GM18870 (cell line): ENCODE data around the gene B4GALNT3.

Experiments used
- ATAC-seq: cut with Tn5 transposase; IDR thresholded peaks from one replicate; pipeline ENCODE4 v1.9.1; 2021; ENCODE audit warnings: moderate library complexity; ENCODE audit not compliant: unreplicated experiment

Gene B4GALNT3

DNA sequence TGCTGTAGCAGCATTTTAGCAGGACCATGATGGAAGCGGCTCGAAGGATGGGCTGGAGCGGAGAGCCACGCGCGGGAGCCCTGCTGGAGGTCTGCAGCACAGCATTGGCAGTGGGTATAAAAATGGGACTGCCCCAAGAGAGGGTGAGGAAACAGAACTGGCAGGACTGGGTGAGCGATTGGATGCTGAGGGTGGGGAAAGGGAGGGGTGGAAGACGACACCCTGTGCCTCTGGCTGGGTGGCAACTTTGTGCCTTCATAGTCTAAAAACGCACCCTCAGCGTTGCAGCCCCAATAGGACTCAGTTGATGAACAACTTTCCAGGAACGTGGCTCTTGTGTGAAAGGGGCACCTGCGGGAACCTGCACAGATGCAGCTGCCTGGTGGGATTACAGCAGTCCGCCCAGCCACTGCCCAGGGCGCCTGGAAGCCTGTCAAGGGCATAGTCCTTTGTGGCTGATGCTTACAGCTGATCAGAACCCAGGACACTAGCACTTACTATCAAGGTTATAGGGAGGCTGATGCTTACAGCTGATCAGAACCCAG lies 130.5 kb downstream of the B4GALNT3 start:
- no peak for ATAC-seq

DNA sequence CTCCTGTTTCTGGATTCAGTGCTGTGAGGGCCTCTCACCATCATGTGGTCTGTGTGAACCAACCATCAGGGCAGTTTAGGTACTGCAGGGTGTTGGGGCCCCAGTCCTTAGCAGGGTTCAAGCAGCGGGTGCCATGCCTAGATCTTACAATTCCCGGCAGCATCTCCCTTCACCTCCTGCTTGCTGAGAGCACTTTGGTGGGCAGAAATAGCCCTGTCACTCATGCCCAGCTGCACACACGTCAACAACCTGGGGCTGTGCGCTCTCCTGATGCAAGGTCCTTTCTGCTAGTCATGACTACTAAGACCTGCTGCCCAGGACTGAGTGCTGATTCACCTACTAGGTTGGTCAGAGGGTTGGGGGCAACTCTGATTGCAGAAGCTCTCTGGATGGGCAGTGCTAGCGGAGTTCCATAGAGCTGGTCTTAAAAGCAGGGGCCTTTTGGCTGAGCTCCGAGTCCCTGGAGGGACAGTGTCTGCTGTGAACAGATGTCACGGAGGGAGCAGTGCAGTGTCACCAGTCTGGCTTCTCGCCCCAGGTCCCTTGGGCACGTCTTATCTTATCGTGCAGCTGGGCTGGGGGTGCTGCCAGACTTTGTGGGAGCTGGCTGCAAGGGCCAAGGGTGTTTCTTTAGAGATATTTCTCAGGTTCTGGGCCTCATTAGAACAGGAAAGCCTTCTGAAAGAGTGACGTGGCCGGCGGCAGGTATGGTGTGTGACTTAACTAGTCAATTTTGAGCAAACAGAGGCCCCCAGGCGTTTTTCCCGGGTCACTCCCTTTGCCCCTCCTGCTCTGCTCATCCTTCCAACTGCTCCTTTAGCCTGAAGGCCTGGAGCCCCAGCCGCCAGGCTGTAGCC lies 131.7 kb downstream of the B4GALNT3 start:
- ATAC-seq = no peak

DNA sequence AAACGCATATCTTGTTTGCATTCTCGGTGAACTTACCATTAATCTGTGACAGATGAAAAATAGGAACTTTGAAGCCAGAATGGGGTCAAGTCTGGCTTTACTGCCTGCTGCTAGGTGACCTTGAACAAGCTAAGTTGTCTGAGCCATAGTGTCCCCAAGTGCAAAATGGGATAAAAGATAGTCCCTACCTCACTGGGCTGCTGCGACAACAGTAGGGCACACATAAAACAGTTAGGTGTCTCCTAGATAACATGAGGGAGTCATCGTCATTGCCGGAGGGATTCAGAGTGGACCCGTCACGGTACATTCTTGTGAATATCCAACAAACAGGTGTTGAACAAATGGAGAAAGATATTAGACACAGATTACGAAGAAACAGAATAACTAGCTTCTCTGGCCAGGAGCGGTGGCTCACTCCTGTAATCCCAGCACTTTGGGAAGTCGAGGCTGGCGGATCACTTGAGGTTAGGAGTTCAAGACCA lies 132.3 kb downstream of the B4GALNT3 start:
- no peak for ATAC-seq

DNA sequence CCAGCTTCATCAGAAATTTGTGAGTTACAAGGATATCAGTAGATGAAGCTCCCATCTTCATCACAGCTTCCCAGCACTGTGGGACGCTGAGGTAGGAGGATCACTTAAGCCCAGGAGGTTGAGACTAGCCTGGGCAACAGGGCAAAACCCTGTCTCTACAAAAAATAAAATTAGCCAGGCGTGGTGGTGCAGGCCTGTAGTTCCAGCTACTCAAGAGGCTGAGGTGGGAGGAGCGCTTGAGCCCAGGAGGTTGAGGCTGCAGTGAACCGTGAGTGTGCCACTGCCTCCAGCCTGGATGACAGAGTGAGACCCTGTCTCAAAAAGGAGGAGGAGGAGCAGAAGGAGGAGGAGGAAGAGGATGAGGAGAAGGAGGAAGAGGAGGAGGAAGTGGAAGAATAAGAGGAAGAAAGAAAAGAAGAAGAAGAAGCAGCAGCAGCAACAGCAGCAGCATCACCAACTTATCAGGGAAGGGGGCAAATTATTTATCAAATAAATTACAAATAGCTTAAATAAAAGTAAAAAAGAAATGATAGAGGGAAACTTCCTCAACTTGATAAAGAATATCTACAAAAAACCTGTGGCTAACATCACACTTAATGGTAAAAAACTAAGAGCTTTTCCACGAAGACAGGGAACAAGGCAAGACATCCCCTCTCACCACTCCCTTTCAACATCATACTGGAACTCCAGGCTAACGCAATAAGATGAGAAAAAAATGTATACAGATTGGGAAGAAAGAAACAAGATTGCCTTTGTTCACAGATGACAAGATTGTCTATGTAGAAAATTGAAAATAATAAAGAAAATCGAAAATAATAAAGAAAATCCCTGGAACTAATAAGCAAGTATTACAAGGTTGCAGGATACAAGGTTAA lies 133.9 kb downstream of the B4GALNT3 start:
- ATAC-seq = no peak

DNA sequence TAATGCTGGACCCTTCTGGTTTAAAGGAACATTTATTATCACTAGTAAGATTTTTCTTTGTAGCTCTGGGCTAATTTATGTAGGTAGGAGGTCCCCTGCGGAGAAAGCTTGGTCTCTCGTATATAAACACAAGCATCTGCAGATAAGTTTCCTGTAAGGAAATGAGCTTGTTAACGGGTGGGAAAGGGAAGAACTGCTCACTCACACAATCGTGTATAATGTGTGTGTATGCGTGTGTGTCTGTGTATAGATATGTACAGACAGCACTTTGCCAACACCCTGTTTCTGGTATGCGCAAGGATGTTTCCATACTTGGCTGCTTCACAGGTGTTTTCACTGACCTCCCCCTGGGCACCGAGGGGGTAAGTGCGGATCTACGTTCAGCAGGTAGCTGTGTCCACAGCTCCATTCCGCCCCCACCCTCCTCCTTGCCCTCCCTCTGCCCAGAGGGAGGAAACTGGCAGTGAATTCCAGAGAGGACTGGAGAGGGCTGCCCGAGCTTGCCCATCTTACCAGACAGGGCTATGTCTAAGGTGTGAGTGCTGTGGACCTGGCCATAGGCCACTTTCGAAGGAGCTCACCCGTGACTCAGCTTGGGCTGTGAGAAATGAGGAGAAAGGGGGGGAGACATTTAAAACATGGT lies 138.3 kb downstream of the B4GALNT3 start:
- no peak for ATAC-seq

DNA sequence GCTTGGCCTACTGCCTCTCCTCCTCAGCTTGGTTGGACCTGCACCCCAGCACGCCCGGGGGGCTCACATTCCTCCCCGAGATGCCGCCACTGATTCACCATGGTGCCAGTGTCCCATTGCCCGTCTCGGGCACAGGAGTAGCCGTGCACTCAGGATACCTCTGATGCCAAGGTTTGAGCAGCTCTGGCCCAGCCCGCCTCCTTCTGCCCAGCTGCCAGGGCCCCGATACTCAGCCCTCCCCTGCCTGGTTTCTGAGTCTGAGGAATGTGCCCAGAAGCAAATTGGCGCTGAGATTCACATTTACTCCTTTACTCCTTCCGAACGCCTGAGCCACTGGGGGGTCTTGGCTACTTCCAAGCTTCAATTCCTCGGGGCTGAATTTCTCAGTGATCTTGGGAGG lies 140.0 kb downstream of the B4GALNT3 start:
- no peak for ATAC-seq

DNA sequence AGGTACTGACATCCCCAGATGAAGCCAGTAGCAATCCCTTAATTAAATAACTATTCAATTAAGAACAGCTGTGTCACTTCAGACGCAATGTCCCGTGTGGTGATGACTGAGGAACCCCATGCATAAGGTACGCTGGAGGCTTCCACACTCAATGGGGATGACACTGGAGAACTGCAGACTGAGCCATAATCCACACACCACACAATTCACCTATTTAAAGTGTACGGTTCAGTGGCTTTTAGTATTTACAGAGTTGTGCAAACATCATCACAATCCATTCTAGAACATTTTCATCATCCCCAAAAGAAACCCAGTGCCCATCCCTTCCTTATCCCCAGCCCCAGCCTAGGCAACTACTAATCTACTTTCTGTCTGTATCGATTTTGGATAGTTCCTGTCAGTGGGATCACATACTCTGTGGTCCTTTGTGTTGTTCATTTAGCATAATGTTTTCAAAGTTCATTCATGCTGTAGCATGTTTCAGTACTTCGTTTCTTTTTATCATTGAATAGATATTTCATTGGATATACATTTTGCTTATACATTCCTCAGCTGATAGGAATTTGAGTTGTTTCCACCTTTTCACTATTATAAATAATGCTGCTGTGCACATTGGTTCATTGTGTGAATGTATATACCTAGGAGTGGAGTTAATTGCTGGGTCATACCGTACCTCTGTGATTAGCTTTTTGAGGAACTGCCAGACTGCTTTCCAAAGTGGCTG lies 142.4 kb downstream of the B4GALNT3 start:
- no peak for ATAC-seq

DNA sequence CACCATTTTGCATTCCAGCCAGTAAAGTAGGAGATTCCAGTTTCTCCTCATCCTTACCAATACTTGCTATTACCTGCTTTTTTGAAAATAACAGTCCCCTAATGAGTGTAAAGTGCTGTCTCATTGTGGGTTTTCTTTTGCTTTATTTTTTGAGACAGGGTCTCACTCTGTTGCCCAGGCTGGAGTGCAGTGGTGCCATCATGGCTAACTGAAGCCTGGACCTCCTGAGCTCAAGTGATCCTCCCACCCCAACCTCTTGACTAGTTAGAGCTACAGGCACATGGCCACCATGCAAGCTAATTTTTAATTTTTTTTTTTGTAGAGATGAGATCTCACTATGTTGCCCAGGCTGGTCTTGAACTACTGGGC lies 142.9 kb downstream of the B4GALNT3 start:
- no peak for ATAC-seq

DNA sequence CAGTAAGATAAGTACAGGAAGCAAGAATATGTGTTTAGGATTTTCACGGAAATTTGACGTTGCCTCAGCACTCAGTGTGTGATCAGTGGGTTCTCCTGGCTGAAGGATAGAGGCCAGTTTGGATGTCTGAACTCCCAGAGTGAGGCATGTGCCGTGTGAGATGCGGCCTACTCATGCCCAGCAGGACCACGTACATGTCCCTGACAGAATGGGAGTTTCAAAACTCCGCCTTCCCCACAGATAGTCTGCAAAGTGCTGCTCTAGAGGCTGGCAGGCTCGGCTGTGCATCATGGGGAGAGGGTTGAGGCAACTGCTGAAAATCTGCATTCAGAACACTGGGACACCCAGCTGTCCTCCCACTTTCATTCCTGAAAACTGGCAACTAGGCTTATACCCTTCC lies 145.2 kb downstream of the B4GALNT3 start:
- ATAC-seq = no peak

DNA sequence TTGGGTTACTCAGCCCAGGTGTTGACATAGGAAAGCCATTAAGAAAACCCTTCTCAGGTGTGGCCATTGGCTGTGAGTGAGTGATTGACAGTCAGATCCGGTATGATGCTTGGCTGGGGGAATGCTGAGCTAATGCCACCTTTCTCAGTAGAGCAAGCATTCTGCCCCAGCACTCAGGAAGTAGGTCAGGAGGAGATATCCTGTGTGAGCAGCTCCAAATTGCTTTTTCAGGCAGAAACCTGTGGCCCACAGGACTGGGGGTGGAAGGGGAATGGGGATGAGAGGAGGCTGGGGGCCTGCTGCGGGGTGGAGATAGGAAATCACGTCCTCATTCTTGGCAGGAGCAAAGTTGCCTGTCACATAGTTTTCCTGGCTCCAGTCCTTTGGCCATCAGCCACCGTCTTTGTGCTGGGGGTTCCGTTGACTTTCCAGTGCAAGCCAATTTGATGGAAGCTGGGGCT lies 147.8 kb downstream of the B4GALNT3 start:
- ATAC-seq = no peak

DNA sequence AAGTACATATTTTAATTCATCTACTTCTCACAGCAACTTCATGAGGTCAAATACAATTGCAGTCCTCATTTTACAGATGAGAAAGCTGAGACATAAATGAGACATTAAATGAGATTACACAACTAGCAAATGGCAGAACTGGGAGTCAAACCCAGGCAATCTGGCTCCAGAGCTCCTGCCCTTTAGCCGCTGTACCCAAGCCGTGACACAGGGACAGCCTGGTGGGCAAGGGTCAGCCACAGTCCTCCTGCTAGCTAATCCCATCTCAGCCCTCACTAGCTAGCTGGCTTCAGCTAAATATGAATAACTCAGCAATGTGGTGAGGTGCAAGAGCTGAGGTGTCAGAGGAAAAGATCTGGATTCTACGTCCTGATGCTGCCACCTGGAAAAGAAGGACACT lies 148.7 kb downstream of the B4GALNT3 start:
- ATAC-seq = no peak

DNA sequence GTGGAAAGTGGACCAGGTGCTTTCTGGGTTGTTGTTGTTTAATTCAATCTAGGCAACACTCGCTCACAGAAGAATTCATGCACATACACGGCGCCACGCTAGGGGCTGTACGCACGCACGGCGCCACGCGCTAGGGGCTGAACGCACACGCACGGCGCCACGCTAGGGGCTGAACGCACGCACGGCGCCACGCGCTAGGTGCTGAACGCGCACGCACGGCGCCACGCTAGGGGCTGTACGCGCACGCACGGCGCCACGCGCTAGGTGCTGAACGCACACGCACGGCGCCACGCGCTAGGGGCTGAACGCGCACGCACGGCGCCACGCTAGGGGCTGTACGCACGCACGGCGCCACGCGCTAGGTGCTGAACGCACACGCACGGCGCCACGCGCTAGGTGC lies 149.2 kb downstream of the B4GALNT3 start:
- no peak for ATAC-seq

DNA sequence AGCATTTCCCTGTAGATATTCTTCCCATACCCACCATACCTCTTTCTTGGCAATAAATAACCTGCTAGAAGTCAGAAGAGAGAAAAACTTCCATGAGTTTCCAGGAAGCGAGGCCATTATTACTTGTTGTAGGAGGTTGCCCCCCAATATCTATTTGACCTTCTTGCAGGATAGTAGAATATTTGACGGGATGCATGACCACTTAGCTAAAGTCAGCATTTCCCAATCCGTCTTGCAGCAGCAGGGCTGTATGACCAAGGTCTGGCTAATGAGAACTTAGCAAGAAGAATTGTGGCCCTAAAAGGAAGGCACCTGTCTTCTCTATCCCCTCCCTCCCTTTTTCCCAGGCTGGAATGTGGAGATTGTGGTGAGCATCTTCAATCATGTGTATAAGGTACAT lies 152.0 kb downstream of the B4GALNT3 start:
- no peak for ATAC-seq

DNA sequence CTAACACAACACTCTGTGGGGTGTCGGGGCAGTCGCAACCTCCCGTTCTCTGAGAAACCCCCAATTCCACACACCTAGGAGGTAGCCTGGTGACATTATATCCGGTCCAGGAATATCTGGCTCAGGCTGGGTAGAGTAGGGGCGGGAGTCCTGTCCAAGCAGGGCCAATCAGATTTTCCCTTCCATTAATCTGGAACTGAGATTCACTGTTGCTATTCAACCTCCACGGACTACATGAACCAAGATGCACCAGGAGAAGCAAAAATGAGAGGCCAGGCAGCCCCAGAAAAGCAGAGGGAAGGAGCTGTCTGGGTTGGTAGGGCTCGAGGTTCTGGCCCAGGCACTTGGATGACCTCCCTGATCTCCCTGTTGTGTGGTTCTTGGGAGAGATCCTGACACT lies 152.6 kb downstream of the B4GALNT3 start:
- no peak for ATAC-seq

DNA sequence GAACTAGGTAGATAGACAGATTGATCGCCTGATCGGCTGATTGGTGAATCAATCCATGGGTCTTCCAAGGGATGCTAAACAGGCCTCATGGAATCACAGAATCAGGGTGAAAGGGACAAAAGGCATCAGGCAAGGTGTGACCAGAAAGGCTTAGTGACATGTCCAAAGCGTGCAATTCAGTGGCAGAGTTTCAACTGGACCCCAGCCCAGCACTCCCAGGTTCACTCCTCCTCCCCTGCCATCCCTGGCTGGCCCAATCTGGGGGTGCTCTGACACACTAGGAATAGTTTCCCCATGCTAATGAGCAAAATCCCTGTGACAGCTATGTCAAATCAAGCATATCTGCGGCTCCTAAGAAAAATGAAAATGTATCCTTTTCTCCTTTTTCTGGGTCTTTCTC lies 153.1 kb downstream of the B4GALNT3 start:
- no peak for ATAC-seq
